WERI-Rb-1 (cell line): ENCODE results near the gene ZFR2.

Experiments
- DNase-seq: peaks from one replicate; pipeline ENCODE4 v3.0.0-alpha.2; 2020
- H3K27ac ChIP-seq: fragments of 250-450 bp; sonication (Bioruptor Pico); 2 replicates; pipeline ENCODE4 v1.5.1; 2020; ENCODE audit warnings: mild to moderate bottlenecking, moderate library complexity
- H3K27me3 ChIP-seq: fragments of 250-450 bp; sonication (Bioruptor Pico); 2 replicates; pipeline ENCODE4 v1.5.1; 2021; ENCODE audit warnings: mild to moderate bottlenecking, low read depth, moderate library complexity; ENCODE audit not compliant: insufficient read depth, severe bottlenecking
- H3K36me3 ChIP-seq: fragments of 250-450 bp; sonication (Bioruptor Pico); 2 replicates; pipeline ENCODE4 v1.5.1; 2020; ENCODE audit warnings: mild to moderate bottlenecking, moderate library complexity
- H3K4me3 ChIP-seq: 2 replicates; pipeline ENCODE4 v1.5.1; 2011; ENCODE audit warnings: low read depth, mild to moderate bottlenecking, control low read depth, low read length
- H3K9me3 ChIP-seq: fragments of 250-450 bp; sonication (Bioruptor Pico); 2 replicates; pipeline ENCODE4 v1.5.1; 2021; ENCODE audit warnings: mild to moderate bottlenecking, moderate library complexity; ENCODE audit not compliant: severe bottlenecking
- CTCF ChIP-seq: IDR thresholded peaks from 2 replicates; pipeline ENCODE4 v1.5.1; 2011; ENCODE audit warnings: low read depth, mild to moderate bottlenecking, control low read depth, inconsistent platforms, low read length

Gene ZFR2

GRCh38 chr19:3770136-3770999, 98.5 kb downstream of the ZFR2 start:
- Histone ChIP-seq H3K27me3 (no peaks in the 10 kb centered on the region), H3K36me3 (peaks cover 52% of the 10 kb centered on the region), H3K4me3 (peak overlapping the region; percentile 88), H3K9me3 (no peaks in the 10 kb centered on the region), H3K27ac (peak overlapping the region; percentile 94)
- TF ChIP-seq CTCF: no peak
- DNase-seq: peak; percentile 70

- TF ChIP-seq CTCF: peak; percentile 82
- DNase-seq: peak; percentile 82
- peak overlapping the region; percentile 94 for H3K27ac ChIP-seq
- peaks cover 56% of the 10 kb centered on the region for H3K36me3 ChIP-seq
- H3K9me3 ChIP-seq: no peaks in the 10 kb centered on the region
- H3K27me3 ChIP-seq: no peaks in the 10 kb centered on the region
- H3K4me3 ChIP-seq: peak overlapping the region; percentile 88
Observed at GRCh38 chr19:3769494-3769893, 99.3 kb downstream of the ZFR2 start.

GRCh38 chr19:3768748-3769099, 100.1 kb downstream of the ZFR2 start:
- TF ChIP-seq CTCF: no peak
- Histone ChIP-seq H3K36me3 (peaks cover 56% of the 10 kb centered on the region), H3K27ac (peak overlapping the region; percentile 94)

GRCh38 chr19:3768015-3768747, 100.7 kb downstream of the ZFR2 start:
- Histone ChIP-seq H3K9me3 (no peaks in the 10 kb centered on the region), H3K27me3 (no peaks in the 10 kb centered on the region), H3K4me3 (no peak overlapping the region), H3K36me3 (peaks cover 56% of the 10 kb centered on the region), H3K27ac (peak overlapping the region; percentile 94)
- TF ChIP-seq CTCF: no peak
- peak; percentile 97 for DNase-seq

More at GRCh38 chr19:3768748-3769099, 100.1 kb downstream of the ZFR2 start:
- H3K27me3 ChIP-seq: no peaks in the 10 kb centered on the region
- H3K4me3 ChIP-seq: peak overlapping the region; percentile 88
- no peak for DNase-seq
- no peaks in the 10 kb centered on the region for H3K9me3 ChIP-seq

GRCh38 chr19:3767050-3767449, 101.8 kb downstream of the ZFR2 start:
- no peaks in the 10 kb centered on the region for H3K27me3 ChIP-seq
- H3K4me3 ChIP-seq: no peak overlapping the region
- DNase-seq: peak; percentile 34
- H3K36me3 ChIP-seq: peaks cover 56% of the 10 kb centered on the region
- no peaks in the 10 kb centered on the region for H3K9me3 ChIP-seq
- no peak for TF ChIP-seq CTCF
- peak overlapping the region; percentile 94 for H3K27ac ChIP-seq
